Neural cell (in vitro differentiated cells): ENCODE results near the gene LIMK1.

Experiments
- CTCF ChIP-seq: fragments of 450-650 bp; IDR thresholded peaks from 2 replicates; pipeline ENCODE4 v1.5.1; 2014; ENCODE audit warnings: antibody characterized with exemption, mild to moderate bottlenecking, moderate library complexity; ENCODE audit not compliant: poor library complexity, severe bottlenecking
- EP300 ChIP-seq: fragments of 450-650 bp; conservative IDR thresholded peaks from 2 replicates; pipeline ENCODE4 v1.6.1; 2014; ENCODE audit warnings: antibody characterized with exemption, mild to moderate bottlenecking, moderate library complexity; ENCODE audit not compliant: poor library complexity, severe bottlenecking
- POLR2AphosphoS5 ChIP-seq: IDR thresholded peaks from 2 replicates; pipeline ENCODE4 v1.6.1; 2012
- REST ChIP-seq: IDR thresholded peaks from 2 replicates; pipeline ENCODE4 v1.6.1; 2012; ENCODE audit warnings: borderline replicate concordance
- SMC3 ChIP-seq: fragments of 450-650 bp; conservative IDR thresholded peaks from 2 replicates; pipeline ENCODE4 v1.6.1; 2014; ENCODE audit warnings: antibody characterized with exemption, mild to moderate bottlenecking, moderate library complexity; ENCODE audit not compliant: poor library complexity

GRCh38 chr7:74083117-74083876, at the start of gene LIMK1:
- TF ChIP-seq CTCF (no peak), EP300 (peak; percentile 66), POLR2AphosphoS5 (peak; percentile 95), SMC3 (peak; percentile 42), REST (peak; percentile 92)
